ENCODE measurements around the gene B3GAT3. TPM values are rescaled to one million over a fixed set of nuclear protein-coding genes. Genes with fewer than 3 reads are reported as not detected.
"Not testable (repeated sequence)": the region's sequence is repeated elsewhere in the genome, so short reads cannot be mapped to it uniquely, and the experiment has no call there.

The B3GAT3 gene
- total RNA-seq, 2 donors from 2014 or later, result 21.8 to 37.7 TPM

DNA sequence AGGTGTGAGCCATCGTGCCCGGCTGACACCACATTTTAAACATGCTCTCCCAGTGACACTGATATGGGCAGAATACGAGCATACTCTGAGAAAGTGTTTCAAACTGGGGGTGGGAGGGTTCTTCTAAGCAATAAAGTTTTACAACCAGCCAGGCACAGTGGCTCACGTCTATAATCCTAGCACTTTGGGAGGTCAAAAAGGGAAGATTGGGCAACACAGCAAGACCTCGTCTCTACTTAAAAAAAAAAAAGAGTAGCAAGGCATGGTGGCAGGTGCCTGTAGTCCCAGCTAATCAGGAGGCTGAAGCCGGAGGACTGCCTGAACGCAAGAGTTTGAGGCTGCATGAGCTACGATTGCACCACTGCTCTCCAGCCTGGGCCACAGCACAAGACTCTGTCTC lies 22.4 kb upstream of the B3GAT3 start:
- intact Hi-C loops (cut with DNase I), result no loop called here
- no peak overlapping the region for H3K4me3 ChIP-seq
- TF ChIP-seq, protein P1, sequence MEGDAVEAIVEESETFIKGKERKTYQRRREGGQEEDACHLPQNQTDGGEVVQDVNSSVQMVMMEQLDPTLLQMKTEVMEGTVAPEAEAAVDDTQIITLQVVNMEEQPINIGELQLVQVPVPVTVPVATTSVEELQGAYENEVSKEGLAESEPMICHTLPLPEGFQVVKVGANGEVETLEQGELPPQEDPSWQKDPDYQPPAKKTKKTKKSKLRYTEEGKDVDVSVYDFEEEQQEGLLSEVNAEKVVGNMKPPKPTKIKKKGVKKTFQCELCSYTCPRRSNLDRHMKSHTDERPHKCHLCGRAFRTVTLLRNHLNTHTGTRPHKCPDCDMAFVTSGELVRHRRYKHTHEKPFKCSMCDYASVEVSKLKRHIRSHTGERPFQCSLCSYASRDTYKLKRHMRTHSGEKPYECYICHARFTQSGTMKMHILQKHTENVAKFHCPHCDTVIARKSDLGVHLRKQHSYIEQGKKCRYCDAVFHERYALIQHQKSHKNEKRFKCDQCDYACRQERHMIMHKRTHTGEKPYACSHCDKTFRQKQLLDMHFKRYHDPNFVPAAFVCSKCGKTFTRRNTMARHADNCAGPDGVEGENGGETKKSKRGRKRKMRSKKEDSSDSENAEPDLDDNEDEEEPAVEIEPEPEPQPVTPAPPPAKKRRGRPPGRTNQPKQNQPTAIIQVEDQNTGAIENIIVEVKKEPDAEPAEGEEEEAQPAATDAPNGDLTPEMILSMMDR (IDR thresholded peaks at IDR 0.05), result no peak
- DNase-seq, result no peak
- peaks cover 12% of the 10 kb centered on the region for H3K4me1 ChIP-seq
- no peak overlapping the region for H3K27ac ChIP-seq
- no peaks in the 10 kb centered on the region for H3K27me3 ChIP-seq
- H3K36me3 ChIP-seq, result no peaks in the 10 kb centered on the region
- H3K9me3 ChIP-seq, result no peaks in the 10 kb centered on the region
- H3K9ac ChIP-seq (ENCODE audit: low read depth in 2 of 2, low read length in 2 of 2), result no peak overlapping the region

DNA sequence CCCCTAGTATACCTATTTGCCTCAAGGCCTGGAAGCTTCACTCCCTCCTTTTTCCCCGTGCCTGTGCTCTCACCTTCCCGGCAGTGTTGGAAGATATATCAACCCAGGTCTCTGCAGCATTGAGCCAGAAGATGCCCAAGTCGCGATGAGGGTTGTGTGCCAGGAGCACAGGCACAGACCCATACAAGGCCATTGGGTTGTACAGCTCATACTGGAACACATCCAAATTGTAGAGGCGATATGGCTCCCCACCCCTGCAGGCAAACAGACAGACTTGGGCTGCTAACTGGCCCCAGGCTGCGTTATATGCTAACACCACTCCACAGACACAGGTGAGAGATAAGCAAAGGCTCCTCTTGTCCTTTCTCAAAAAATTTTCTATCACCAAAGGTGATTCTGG lies 10.7 kb upstream of the B3GAT3 start:
- Histone ChIP-seq H3K4me1 (no peaks in the 10 kb centered on the region), H3K4me3 (no peak overlapping the region), H3K9ac (ENCODE audit: low read depth in 2 of 2, low read length in 2 of 2) (no peak overlapping the region), H3K36me3 (peaks cover 36% of the 10 kb centered on the region), H3K9me3 (no peaks in the 10 kb centered on the region), H3K27ac (no peak overlapping the region), H3K27me3 (no peaks in the 10 kb centered on the region)
- no peak for DNase-seq
- TF ChIP-seq, protein P1 (IDR thresholded peaks at IDR 0.05), result no peak
- intact Hi-C loops (cut with DNase I), result no loop called here

DNA sequence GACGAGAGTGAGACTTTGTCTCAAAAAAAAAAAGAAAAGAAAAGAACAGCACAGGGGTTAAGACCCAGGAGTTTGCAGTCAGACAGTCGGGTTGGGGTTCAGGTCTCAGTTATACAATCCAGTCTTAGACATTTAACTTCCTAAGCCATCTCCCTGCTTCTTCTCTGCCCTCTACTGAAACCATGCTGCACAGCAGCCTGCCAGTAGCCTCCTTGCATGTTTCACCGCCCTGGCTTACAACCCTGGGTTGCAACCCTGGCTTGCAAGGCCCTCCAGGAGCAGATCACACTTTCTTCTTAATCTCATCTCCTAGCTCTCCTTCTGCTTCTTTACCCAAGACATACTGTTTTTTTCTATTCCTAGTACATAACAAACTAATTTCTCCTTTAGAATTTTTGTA lies 5.9 kb upstream of the B3GAT3 start:
- TF ChIP-seq, protein P1 (IDR thresholded peaks at IDR 0.05), result no peak
- intact Hi-C loops (cut with DNase I), result no loop called here
- no peaks in the 10 kb centered on the region for H3K4me1 ChIP-seq
- no peak for DNase-seq
- no peak overlapping the region for H3K27ac ChIP-seq
- H3K9me3 ChIP-seq, result no peaks in the 10 kb centered on the region
- H3K4me3 ChIP-seq, result no peak overlapping the region
- H3K27me3 ChIP-seq, result no peaks in the 10 kb centered on the region
- H3K36me3 ChIP-seq, result peaks cover 49% of the 10 kb centered on the region
- no peak overlapping the region for H3K9ac ChIP-seq (ENCODE audit: low read depth in 2 of 2, low read length in 2 of 2)

- H3K36me3 ChIP-seq, result peaks cover 19% of the 10 kb centered on the region
- no peak overlapping the region for H3K4me3 ChIP-seq
- H3K27me3 ChIP-seq, result no peaks in the 10 kb centered on the region
- peak overlapping the region in 1 of 2 donors; percentile 52 for H3K9ac ChIP-seq (ENCODE audit: low read depth in 2 of 2, low read length in 2 of 2)
- H3K9me3 ChIP-seq, result no peaks in the 10 kb centered on the region
- intact Hi-C loops (cut with DNase I), result no loop called here
- peaks cover 8% of the 10 kb centered on the region for H3K4me1 ChIP-seq
- TF ChIP-seq, protein P1 (IDR thresholded peaks at IDR 0.05), result no peak
- no peak for DNase-seq
- H3K27ac ChIP-seq, result peak overlapping the region; percentile 98
Observed at GRCh38 chr11:62622476-62623089, 797 bp upstream of the B3GAT3 start.

GRCh38 chr11:62621027-62621566 lies 689 bp downstream of the B3GAT3 start:
- Histone ChIP-seq H3K27ac (peak overlapping the region; percentile 98), H3K9me3 (no peaks in the 10 kb centered on the region), H3K27me3 (no peaks in the 10 kb centered on the region), H3K4me3 (peak overlapping the region; percentile 55), H3K36me3 (peaks cover 9% of the 10 kb centered on the region), H3K9ac (ENCODE audit: low read depth in 2 of 2, low read length in 2 of 2) (peak overlapping the region; percentile 81 to 93), H3K4me1 (peaks cover 8% of the 10 kb centered on the region)
- TF ChIP-seq, protein P1 (IDR thresholded peaks at IDR 0.05), result no peak
- intact Hi-C loops (cut with DNase I), result no loop called here
- DNase-seq, result no peak

- H3K27me3 ChIP-seq; DNase-seq; H3K9ac ChIP-seq (ENCODE audit: low read depth in 2 of 2, low read length in 2 of 2); H3K27ac ChIP-seq; H3K36me3 ChIP-seq; H3K9me3 ChIP-seq; H3K4me1 ChIP-seq; intact Hi-C loops (cut with DNase I); H3K4me3 ChIP-seq: not testable (repeated sequence)
Observed at GRCh38 chr11:62616957-62617356, 4.8 kb downstream of the B3GAT3 start.

Measured in colonic mucosa (tissue), 4 donors.